Muscle of arm (tissue), 12 donors: Measurements from ENCODE around the gene MAVS. TPM values are rescaled to one million over a fixed set of nuclear protein-coding genes. Genes with fewer than 3 reads are reported as not detected.
"Not testable (repeated sequence)": the region's sequence is repeated elsewhere in the genome, so short reads cannot be mapped to it uniquely, and the experiment has no call there.

Source experiments
- DNase-seq: peaks from one replicate; pipeline ENCODE4 v3.0.0-alpha.2; 2013
- polyA plus RNA-seq, 12 donors: library from polyadenylated mRNA; unstranded; fragments of 120-200 nt; gene quantifications; one replicate each; pipeline ENCODE4 v1.2.1, GENCODE V29; 2013; ENCODE audit not compliant: insufficient read length in 12 of 12

MAVS gene
- polyA plus RNA-seq, 12 donors = 19.5 to 82.5 (median 23.5) TPM

DNA sequence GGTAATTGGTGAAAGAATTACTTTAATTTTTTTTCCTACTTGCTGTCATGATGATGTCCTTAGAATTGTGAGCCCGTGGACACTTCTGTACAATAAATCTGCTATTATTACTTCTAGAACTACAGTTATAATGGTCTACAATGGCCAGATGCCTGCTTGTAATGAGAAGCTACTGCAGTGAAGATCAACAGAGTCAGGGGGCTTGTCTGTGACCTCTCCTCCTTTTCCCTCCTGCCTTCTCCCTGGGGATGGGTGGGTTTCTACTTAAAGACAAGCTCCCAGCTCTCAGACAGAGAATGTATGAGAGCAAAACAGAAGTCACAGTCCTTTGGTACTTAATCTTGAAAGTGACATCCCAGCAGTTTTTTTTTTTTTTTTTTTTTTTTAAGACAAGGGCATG lies 29.4 kb downstream of the MAVS start:
- DNase-seq = no peak

DNA sequence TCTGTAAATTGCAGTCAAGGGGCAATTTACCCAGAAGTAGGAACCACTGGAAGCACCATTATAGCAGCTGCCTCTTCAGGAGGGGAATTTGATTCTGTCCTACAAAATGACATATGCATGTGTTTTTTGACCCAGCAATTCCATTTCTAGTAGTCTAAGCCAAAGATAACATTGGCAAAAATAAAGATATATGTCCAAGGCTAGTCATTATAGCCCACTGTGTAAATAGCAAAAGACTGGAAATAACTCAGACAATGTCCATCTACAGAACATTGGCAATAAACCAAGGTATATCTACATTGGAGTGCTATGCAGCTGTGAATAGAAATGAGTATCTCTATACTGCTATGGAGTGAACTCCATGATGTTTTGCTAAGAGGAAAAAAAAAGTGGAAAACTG lies 30.0 kb downstream of the MAVS start:
- DNase-seq = no peak

DNA sequence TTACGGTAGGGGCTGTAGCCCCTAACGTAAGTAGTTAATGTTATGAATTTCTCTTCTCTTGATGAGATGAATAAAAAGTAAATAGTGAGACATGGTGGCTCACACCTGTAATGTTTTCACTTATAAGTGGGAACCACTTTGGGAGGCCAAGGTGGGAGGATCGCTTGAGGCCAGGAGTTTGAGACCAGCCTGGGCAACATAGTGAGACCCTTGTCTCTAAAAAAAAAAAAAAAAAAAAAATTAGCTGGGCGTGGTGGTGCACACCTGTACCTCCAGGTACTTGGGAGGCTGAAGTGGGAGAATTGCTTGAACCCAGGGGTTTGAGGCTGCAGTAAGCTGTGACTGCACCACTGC lies 32.3 kb downstream of the MAVS start:
- not testable (repeated sequence) for DNase-seq

DNA sequence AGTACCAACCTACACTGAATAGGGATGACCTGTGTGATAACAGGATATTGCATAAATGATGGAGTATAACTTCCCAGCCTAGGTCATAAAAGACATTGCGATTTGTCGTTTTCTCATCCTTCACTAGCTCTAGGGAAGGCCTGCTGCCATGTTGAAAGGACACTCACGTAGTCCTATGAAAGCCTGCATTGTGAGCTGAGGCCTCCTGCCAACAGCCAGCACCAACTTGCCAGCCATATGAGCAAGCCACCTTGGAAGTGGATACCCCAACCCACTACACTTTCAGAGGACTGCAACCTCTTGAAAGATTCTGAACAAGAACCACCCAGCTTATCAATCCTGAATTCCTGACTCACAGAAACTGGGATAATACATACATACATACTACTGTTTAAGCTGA lies 39.1 kb downstream of the MAVS start:
- no peak for DNase-seq

DNA sequence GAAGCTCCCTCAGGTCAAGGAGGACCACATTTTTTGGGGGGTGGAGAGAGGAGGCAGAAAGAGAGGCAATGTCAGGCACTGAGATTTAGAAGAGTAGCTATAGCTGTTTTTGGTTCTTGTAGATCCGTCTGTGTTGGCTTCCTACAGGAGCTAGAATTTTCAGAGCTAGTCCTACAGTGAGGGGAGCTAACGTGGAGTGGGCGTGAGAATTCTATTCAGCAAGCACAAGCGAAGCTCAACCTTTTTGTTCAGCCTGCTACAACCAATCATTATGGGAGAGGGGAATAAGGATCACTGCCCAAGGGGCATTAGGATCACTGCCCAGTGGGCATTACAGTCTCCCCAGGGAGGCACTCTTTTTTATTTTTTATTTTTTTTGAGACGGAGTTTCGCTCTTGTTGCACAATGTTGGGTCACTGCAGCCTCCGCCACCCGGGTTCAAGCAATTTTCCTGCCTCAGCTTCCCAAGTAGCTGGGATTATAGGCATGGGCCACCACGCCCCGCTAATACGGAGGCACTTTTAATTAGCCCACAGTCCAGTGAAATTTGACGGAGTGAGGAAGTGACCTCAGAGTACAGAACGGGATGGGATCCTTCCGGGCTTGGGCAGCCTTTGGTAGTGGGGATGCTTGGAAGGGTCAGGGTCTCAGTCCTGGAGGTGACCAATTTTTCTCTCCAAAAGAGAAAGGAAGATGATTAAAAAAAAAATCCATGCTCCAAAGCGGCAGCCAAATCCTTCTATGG lies 41.4 kb downstream of the MAVS start:
- no peak for DNase-seq

DNA sequence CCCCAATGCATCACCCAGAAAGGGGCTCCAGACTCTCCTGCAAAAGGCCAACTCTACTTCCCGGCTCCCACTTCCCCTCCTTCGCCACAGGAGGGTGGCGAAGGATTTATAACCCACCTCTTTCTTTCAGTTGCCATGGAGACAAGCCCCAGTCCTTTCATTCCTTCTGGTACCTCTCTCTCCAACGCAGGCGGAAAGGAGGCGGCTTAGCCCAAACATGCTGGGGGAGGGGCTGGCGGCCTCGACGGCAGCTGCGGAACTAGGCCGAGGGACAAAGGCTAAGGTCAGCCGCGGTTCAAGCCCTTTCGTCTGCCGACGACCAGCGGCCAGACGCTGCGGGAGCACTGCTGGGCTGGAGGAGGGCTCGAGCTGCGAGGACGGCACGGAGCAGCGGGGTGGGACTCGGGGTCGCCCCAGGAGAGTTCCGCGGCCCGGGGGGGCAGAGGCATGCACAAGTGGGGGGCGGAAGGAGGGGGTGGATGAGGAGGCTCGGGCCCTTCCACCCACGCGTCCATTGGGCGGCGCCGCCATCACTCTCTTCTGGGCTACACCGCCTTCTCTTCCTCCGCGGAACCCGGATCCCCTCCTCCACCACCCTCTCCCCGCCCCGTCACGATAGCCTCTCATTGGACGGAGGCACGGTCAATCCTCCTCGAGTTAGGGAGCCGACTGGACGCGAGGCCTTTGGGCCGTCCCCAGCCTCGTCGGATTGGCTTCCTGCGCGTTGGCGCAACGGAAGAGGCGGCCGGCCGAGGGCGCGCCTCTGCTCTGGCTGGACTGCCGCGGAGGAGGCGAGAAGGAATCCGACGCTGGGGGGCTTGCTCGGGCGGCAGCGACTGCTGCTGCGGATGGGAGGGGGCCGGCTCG lies 42.2 kb downstream of the MAVS start, which contains the start of gene PANK2:
Gene PANK2, plus strand, starts transcription at position 766 of the 867 bp plus-strand sequence.
- peak; percentile 100 for DNase-seq

DNA sequence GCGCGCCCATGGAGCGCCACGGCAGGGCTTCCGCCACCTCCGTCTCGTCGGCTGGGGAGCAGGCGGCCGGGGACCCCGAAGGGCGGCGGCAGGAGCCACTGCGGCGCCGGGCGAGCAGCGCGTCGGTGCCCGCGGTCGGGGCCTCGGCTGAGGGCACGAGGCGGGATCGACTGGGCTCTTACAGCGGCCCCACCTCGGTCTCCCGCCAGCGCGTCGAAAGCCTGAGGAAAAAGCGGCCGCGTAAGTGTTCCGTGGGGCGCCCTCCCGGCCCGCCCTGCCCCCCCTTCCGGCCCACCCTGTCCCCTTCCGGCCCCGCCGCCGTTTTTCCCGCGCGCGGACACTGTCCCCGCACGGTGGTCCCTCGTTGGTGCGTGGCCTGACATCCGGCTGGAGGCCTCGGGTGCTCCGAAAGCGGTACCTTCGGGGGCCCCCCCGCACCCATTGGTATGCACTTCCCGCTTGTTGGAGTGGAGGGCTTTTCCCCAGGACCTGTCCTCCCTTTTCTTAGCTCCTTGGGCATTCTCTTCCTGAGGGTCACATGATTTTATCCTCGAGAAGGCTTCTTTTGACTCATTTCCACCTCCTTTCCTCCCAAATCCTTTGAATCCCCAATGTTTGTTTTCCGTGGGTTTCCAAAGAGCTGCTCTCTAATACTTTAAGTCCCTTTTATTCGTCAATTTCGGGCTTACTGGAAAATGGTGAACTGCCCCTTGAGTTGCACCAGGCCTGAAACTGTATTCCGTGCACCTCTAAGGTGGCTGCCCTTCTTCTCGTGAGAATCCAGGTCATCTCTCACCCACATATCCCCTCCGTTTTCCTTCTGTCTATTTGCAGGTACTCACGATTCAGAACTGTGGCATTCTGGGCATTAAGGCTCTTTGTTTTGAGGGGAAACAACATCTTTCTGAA lies 43.1 kb downstream of the MAVS start:
- peak; percentile 41 for DNase-seq

DNA sequence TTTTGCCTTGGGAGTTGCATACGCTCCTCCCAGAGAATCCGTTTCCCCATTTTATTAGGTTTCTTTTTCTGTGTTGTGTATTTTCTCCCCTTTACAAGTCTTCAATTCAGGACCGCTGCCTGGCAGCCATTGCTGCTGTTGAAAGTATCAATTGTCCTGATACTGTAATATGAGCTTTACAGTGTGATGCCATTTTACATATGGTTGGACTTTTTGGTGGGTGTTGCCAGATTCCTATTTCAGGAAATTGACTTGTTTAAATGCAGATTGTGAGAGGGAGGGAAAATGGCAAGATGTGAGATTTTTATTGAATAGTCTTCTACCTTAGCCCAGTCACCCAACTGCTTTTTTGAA lies 43.7 kb downstream of the MAVS start:
- peak; percentile 37 for DNase-seq

DNA sequence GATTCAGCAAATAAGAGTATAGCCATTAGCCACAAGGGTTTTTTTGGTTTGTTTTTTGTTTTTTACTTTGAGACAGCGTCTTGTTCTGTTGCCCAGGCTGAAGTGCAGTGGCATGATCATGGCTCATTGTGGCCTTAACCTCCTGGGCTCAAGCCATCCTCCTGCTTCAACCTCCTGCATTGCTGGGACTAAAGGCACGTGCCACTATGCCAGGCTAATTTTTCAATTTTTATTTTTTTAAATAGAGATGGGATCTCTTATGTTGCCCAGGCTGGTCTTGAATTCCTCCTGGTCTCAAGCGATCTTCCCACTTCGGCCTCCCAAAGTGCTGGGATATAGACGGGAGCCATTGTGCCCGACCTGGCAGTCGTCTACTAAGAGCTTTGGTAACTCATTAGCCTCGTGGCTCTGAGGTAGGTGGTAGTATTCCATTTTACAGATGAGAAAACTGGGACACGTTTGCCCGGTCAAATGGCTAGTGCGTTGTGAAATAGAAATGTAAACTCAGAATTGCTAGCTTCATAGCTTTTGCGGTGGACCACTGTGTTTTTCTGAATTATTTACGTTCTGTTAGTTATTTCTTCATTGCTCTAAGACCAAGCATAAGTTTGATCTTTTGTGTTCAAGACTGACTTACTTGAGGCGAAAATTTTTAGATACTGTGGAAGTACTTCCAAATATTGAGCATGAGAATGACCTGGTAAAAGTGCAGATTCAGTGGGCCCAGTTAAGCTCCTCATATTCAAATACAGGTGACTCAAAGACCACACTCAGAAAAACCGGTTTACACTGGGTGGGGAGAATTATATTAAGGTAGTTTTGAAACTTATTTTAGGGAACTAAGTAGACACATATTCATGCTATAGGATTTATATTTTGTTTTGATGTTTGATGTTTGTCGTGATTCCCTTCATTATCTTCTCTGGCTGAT lies 44.6 kb downstream of the MAVS start:
- DNase-seq = no peak

DNA sequence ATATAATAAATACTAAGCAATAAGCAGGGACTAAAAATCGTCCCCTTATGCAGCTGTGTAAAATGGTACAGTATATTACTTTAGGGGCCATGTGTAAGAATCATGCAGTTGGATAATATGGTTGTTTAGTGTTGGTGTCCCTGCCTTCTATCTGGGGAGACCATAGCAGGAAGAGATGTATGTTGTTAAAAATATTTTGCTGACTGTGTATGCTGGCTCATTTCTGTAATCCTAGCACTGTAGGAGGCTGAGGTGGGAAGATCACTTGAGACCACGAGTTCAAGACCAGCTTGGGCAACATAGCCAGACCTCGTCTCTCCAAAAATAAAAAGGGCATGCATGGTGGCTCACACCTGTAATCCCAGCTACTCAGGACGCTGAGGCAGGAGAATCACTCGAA lies 48.2 kb downstream of the MAVS start:
- DNase-seq = no peak

DNA sequence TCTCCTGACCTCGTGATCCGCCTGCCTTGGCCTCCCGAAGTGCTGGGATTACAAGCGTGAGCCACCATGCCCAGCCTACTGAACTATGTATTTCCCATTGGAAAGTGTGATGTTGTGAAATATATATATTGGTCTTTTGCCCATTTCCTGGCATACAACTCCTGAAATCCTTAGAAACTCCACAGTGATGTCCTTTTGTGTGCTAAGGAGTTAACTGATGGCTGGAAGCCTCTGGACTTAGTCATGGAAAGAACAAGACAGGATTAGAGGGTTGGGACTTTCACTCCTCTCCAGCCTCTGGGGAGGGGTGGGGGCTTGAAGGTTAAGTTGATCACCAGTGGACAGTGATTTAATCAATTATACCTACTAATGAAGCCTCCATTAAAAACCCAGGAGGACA lies 49.7 kb downstream of the MAVS start:
- DNase-seq = no peak

DNA sequence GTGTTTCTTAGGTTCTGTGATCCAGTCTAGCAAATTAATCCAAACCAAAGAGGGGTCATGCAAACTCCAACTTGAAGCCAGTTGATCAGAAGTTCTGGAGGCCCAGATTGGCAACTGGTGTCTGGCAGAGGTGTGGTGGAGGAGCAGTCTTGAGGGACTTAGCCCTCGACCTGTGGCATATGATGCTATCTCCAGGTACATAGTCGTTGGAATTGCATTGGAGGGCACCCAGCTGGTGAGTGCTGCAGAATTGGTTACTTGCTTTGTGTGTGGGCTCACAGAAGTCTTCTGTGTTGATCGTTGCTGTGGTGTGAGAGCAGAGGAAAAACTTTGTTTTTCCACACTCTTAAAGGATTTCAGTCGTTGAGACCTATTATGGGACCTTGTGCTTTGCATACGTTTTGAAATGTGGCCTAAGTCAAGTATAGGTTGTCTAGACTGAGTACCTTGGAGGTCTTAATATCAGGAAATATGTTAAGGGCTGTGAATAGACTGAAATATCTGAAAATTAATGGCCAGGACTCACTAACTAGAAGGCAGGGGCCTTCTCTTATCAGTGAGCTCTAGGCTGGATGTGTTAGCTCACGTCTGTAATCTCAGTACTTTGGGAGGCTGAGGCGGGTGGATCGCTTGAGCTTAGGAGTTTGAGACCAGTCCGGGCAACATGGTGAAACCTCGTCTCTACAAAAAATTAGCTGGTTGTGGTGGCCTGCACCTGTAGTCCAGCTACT lies 50.4 kb downstream of the MAVS start:
- no peak for DNase-seq

DNA sequence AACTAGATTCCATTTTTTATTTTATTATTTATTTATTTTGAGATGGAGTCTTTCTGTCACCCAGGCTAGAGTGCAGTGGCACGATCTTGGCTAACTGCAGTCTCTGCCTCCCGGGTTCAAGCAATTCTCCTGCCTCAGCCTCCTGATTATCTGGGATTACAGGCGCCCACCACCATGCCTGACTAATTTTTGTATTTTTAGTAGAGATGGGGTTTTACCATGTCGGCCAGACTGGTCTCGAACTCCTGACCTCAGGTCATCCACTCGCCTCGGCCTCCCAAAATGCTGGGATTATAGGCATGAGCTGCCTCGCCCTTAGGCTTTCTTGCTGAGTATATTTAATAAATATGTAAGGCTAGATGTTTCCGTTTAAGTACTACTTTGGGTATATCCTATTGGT lies 51.5 kb downstream of the MAVS start:
- DNase-seq = not testable (repeated sequence)

DNA sequence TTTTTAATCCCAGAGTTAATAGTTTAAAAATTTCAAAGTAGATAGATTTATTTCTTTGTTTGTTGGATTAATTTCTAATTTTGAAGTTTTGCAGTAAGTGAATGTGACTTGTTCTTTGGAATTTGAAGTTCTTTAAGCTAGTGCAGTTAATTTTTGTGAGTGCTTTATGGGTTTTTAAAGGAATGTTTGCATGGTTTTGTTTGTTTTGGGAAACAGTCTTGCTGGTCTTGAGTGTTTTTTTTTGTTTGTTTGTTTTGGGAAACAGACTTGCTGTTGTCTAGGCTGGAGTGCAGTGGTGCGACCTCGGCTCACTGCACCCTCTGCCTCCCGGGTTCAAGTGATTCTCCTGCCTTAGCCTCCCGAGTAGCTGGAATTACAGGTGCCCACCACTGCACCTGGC lies 52.0 kb downstream of the MAVS start:
- DNase-seq = no peak

DNA sequence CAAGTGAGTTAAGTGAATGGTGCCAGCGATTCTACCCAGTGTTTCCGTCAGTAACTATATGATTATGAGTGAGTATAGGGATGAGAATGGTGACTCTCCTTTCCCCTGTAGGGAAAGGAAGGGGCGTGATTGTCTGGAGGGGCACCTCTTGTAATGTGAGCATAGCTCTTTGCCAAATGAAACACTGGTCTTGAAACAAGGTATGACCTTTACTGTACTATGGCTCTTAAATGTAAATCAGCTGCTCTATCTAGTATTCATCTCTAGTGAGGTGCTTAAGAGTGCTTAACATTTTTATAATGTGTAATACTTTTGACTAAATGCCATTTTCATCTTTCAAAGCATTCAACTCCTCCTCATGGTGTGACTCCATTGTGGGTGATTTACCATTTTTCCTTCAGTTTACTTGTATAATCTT lies 53.6 kb downstream of the MAVS start:
- no peak for DNase-seq

DNA sequence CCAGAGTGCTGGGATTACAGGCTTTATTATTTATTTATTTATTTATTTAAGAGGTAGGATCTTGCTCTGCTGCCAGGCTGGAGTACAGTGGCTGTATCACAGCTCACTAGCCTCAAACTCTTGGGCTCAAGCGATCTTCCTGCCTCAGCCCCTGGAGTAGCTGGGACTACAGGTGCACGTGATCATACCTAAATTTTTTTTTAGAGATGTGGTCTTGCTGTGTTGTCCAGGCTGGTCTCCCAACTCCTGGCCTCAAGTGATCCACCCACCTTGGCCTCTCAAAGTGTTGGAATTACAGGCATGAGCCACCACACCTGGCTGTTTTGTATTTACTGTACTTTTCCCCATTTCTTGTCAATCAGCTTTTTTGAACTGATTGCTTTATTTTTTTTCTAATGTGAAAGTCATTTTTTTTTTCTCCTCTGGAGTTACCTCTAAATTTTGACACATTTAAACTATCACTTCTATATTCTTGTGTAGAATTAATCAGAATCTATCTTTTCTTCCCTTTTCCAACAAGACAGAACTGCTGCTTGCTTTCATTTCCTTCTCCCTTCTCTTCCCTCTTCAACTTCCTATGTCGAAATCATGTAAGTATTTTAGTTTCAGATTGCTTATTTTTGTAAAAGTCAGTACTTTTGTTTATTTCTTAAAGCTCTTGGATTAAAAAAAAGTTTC lies 54.5 kb downstream of the MAVS start:
- no peak for DNase-seq

DNA sequence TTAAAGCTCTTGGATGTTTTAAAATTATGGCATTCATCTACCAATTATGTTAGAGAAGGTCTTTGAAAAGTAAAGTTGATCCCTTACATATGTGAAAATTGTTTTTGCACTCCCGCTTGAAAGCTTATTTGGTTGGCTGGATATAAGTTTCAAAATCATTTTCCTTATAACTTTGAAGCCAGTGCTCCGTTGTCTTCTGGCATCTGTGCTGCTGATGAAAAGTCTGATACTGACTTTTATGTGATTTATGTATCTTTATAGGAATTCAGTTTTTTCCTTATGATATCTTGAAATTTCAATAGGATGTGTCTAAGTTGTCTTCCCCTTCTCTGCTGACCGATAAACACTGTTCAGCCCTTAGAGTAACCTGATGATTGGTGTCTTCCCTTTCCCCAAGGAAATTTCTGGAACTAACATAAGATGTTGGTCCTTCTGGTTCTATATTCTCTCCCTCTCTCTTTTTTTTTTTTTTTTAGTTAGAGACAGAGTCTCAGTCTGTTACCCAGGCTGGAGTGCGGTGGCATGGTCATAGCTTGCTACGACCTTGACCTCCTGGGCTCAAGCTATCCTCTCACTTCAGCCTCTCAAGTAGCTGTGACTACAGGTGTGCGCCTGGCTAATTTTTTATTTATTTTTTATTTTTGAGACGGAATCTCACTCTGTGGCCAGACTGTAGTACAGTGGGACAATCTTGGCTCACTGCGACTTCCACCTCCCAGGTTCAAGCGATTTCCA lies 55.2 kb downstream of the MAVS start:
- peak; percentile 45 for DNase-seq

DNA sequence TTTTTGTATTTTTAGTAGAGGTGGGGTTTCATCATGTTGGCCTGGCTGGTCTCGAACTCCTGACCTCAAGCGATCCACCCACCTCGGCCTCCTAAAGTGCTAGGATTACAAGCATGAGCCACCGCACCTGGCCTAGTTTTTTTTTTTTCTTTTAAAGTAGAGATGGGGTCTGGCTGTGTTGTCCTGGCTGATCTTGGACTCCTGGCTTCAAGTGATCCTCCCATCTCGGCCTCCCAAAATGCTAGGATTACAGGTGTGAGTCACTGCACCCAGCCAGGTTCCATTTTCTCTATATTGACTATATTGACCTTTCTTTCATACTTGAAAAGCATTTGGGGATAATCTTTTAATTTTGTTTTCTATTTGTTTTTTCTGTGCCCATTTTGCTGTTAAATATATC lies 55.8 kb downstream of the MAVS start:
- DNase-seq = no peak

DNA sequence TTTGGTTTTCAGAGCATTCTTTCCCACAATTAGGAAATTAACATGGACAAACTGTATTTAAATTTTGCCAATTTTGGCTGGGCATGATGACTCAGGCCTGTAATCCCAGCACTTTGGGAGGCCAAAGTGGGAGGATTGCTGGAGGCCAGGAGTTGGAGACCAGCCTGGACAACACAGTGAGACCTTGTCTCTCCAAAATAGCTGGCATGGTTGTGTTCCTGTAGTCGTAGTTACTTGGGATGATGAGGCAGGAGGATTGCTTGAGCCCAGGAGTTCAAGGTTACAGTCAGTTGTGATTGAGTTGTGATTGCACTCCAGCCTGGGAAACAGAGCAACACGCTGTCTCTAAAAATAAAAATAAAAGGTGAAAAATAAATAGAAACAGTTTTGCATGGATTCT lies 57.6 kb downstream of the MAVS start:
- DNase-seq = no peak
